ENCODE measurements around the gene SLC30A2. TPM values are rescaled to one million over a fixed set of nuclear protein-coding genes. Genes with fewer than 3 reads are reported as not detected.

The SLC30A2 gene
- total and polyA plus RNA-seq, 10 donors = not detected

DNA sequence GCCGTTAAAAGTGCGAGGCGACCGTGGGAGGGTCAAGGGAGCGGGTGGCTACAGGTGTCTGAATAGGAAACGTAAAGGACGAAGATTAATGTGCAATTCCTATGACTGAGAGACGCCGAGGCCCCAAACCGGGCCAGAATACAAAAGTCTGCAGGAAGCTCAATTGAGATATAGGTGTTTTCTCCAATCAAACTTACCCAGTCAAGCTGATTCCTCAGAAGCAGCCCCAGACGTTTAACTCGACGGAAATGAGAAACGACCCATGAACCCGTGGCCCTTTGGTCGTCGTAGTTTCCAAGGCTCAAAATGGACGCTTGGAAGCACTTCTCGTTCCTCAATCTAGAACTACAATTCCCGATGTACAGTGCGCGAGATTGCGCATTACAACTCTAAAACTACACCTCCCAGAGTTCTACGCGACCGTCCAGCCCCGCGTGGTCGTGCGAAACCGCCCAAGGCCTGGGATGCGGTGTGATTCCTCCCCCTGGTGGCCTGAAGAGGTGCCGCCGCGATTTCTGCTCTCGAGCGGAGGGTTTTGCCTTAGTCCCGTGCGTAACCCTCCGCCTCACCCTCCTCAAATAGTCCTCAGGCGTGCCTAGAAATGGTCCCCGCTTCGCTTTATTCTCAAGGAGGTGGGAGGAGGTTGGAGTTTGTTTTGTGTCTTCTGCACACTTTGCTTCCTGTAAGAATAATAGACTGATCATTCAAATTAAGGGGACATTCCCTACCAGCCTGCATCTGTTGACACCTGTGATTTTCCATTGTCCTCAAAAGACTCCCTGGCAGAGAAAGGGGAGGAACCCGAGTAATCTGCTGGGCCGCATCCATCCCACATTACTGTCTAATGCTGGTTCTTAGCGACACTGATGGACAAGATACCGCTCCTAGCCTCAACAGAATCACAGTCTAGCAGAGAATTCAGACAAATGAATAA, 47.8 kb downstream of the SLC30A2 start, which contains the start of gene PAFAH2:
Gene PAFAH2 (minus strand): TSS at position 236 of the 934 bp plus-strand sequence. CDS start 7,247 bp downstream, outside the sequence.
- peak in 2 of 3 donors; percentile 3 to 63 for TF ChIP-seq POLR2A (IDR thresholded peaks at IDR 0.05)
- peak; percentile 98 to 100 (median 100) for TF ChIP-seq CTCF (IDR thresholded peaks at IDR 0.05 in 8 of 11, conservative IDR thresholded peaks at IDR 0.05 in 3 of 11)
- TF ChIP-seq POLR2AphosphoS5 (IDR thresholded peaks at IDR 0.05) = peak; percentile 84 to 90 (median 89)
- Histone ChIP-seq H3K27ac (peak within 1 kb of the TSS; percentile 82 to 96 (median 92)), H3K36me3 (peaks cover 0 to 4% (median 0%) of the 10 kb centered on the region in 6 donors), H3K9me3 (no peaks in the 10 kb centered on the region), H3K4me3 (peak within 1 kb of the TSS; percentile 47 to 81 (median 60)), H3K4me1 (peaks cover 15 to 40% (median 27%) of the 10 kb centered on the region in 6 donors), H3K27me3 (replicated peaks in 1 of 7) (no peaks in the 10 kb centered on the region)
- DNase-seq = peak; percentile 98
- 1 to 2% (median 2%) methylated on average over 35 to 47 of the region's 47 CpGs for WGBS, 5 donors
- intact Hi-C loops (cut with DNase I; ENCODE audit: low total_unique reads) = loop anchor here (2.0 kb wide), 1 partner anchor 103 kb away; no protein-coding TSS in a partner anchor

- Histone ChIP-seq H3K36me3 (peaks cover 0 to 12% (median 0%) of the 10 kb centered on the region in 6 donors), H3K4me3 (peak overlapping the region; percentile 47 to 81 (median 60)), H3K27me3 (replicated peaks in 1 of 7) (no peaks in the 10 kb centered on the region), H3K4me1 (peaks cover 15 to 49% (median 33%) of the 10 kb centered on the region in 6 donors), H3K9me3 (no peaks in the 10 kb centered on the region), H3K27ac (peak overlapping the region; percentile 82 to 96 (median 92))
- peak; percentile 89 for DNase-seq
- 1 to 4% (median 2%) methylated on average over 13 of the region's 13 CpGs for WGBS, 5 donors
- intact Hi-C loops (cut with DNase I; ENCODE audit: low total_unique reads) = no loop called here
- TF ChIP-seq CTCF (IDR thresholded peaks at IDR 0.05 in 8 of 11, conservative IDR thresholded peaks at IDR 0.05 in 3 of 11) (no peak), POLR2AphosphoS5 (IDR thresholded peaks at IDR 0.05) (peak in 1 of 3 donors; percentile 70), POLR2A (IDR thresholded peaks at IDR 0.05) (no peak)
Measured at GRCh38 chr1:25996966-25997827, 48.7 kb downstream of the SLC30A2 start.

DNA sequence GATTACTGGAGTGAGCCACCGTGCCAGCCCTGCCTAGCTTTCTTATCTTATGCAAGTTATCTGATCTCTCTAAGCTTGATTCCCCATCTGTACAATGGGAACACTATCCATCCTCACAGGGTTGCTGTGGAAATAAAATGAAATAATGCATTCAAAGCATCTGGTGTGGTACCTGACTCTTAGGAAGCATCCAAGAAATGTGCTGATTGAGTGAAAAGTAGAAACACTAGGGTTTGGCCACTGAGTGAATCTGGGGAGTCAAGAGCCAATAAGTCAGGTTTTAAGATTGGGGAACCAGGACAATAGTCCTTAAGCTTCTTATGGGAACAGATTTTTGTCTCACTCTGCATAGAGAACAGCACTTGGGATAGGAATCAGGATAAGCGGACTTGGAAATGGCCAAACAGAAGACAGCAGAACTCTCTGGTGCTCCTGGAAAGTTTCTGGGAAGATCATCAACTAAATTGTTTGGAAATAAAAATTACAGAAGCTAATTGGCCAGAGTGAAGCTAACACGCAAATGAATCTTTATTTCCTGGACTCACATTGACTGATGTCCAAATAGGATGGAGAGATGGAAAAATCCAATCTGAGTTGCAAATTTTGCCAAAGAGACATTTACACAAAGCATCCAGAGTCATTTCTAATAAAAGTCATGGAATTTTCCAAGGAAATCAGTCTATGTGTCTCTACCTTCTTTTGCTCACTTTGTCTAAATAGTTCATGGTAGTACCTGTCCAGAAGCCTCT, 51.3 kb downstream of the SLC30A2 start:
- H3K27me3 ChIP-seq (replicated peaks in 1 of 7) = no peaks in the 10 kb centered on the region
- peaks cover 0 to 12% (median 0%) of the 10 kb centered on the region in 6 donors for H3K36me3 ChIP-seq
- no peak for TF ChIP-seq POLR2A (IDR thresholded peaks at IDR 0.05)
- TF ChIP-seq POLR2AphosphoS5 (IDR thresholded peaks at IDR 0.05) = no peak
- no peak for TF ChIP-seq CTCF (IDR thresholded peaks at IDR 0.05 in 8 of 11, conservative IDR thresholded peaks at IDR 0.05 in 3 of 11)
- WGBS, 5 donors = 90 to 99% (median 96%) methylated on average over 3 of the region's 3 CpGs
- intact Hi-C loops (cut with DNase I; ENCODE audit: low total_unique reads) = no loop called here
- H3K4me1 ChIP-seq = peaks cover 29 to 76% (median 57%) of the 10 kb centered on the region in 6 donors
- H3K9me3 ChIP-seq = no peaks in the 10 kb centered on the region
- no peak overlapping the region for H3K27ac ChIP-seq
- no peak overlapping the region for H3K4me3 ChIP-seq
- no peak for DNase-seq

All from spleen (tissue), 11 donors.